Measurements from ENCODE around the gene MRPS18A. TPM values are rescaled to one million over a fixed set of nuclear protein-coding genes. Genes with fewer than 3 reads are reported as not detected.

MRPS18A gene
- total RNA-seq, 1 donor from 2014 or later, result 34.5 TPM

DNA sequence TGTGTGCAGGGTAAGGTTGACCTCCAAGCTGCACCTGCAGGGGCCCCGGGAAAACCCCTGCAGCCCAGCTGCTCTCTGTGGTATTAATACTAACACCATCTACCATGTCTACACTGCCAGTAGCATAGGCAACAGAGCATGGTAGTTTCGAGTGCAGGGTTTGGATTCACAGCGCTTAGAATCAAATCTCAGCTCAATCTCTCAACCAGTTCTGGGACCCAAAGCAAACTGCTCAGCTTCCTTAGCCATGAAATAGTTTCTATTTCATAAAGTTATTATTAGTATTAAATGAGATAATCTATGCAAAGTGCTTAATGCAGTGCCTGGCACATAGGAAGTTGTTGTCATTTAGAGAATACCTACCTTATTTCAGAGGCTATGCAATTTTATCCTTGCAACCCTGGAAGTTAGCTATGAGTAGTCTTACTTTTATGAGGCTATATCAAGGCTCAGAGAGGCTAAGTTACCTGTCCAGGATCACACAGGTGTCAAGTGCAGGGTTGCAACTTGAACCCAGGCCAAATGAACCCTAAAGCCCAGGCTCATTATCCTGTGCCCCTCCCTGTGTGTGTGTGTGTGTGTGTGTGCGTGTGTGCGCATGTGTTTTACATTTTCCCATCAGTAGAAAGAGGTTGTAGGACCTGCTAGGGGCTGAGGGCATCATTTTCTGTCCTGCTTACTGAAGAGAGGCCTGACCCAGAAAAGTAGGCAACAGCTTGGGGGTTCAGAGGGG lies 27.6 kb upstream of the MRPS18A start:
- TF ChIP-seq, protein P1, sequence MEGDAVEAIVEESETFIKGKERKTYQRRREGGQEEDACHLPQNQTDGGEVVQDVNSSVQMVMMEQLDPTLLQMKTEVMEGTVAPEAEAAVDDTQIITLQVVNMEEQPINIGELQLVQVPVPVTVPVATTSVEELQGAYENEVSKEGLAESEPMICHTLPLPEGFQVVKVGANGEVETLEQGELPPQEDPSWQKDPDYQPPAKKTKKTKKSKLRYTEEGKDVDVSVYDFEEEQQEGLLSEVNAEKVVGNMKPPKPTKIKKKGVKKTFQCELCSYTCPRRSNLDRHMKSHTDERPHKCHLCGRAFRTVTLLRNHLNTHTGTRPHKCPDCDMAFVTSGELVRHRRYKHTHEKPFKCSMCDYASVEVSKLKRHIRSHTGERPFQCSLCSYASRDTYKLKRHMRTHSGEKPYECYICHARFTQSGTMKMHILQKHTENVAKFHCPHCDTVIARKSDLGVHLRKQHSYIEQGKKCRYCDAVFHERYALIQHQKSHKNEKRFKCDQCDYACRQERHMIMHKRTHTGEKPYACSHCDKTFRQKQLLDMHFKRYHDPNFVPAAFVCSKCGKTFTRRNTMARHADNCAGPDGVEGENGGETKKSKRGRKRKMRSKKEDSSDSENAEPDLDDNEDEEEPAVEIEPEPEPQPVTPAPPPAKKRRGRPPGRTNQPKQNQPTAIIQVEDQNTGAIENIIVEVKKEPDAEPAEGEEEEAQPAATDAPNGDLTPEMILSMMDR (IDR thresholded peaks at IDR 0.05), result no peak
- TF ChIP-seq EZH2 (IDR thresholded peaks at IDR 0.05), result no peak
- no peak for TF ChIP-seq EZH2phosphoT487 (IDR thresholded peaks at IDR 0.05)

DNA sequence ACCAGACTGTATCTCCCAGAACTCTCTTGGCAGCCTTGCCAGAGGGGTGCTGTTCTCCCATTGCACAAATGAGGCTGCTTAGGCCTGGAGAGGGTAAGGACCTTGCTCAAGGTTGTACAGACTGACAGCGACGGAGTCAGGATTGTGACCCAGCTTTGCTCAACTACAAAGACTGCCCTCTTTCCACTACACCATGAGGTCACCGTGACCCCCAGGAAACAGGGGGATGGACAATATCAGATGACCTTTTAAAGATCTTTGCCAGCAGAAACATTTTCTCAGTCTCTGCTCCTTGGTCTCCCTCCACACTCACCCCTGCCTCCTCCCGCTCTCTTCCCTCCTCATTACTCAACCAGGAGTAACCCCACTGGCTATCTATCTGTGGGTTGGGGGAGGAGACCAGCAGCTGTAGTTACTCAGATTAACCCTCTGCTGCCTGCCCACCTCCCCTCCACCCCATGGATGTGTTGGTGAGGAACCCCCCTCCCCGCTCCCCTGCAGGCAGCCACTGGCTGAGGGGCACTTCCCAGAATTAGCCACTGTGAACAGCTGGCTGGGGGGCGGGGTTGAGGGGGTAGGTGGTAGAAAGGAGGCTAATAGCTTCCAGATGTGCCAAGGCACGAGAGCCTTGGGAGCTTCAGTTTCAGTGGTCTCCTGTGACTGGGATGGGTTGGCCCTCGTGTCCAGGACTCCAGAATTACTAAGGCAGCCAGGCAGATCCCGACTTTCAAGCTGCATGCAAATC lies 26.9 kb upstream of the MRPS18A start:
- no peaks in the 10 kb centered on the region for H4K20me1 ChIP-seq (ENCODE audit: low read depth)
- no peaks in the 10 kb centered on the region for H3K27me3 ChIP-seq
- no peak overlapping the region for H3K27ac ChIP-seq
- H3K4me2 ChIP-seq, result peak overlapping the region; percentile 6
- peaks cover 12% of the 10 kb centered on the region for H3K4me1 ChIP-seq
- Mint-ChIP-seq H3K4me3 (no peak overlapping the region), H3K27ac (peak overlapping the region; percentile 54), H3K27me3 (ENCODE audit: insufficient read depth, low read depth) (peaks cover 19% of the 10 kb centered on the region), H3K36me3 (no peaks in the 10 kb centered on the region), H3K9me3 (no peaks in the 10 kb centered on the region), H3K4me1 (peaks cover 31% of the 10 kb centered on the region)
- no peak overlapping the region for H3K9ac ChIP-seq
- H3F3A ChIP-seq (ENCODE audit: low read depth), result no peaks in the 10 kb centered on the region
- no peaks in the 10 kb centered on the region for H3K36me3 ChIP-seq
- H3K4me3 ChIP-seq, result no peak overlapping the region
- H3K79me2 ChIP-seq (ENCODE audit: low read depth), result no peaks in the 10 kb centered on the region
- H3K9me3 ChIP-seq (ENCODE audit: low read depth), result no peaks in the 10 kb centered on the region
- DNase-seq (ENCODE audit: low spot score), result peak; percentile 32
- TF ChIP-seq EZH2 (IDR thresholded peaks at IDR 0.05) (no peak), EZH2phosphoT487 (IDR thresholded peaks at IDR 0.05) (no peak)
- TF ChIP-seq, protein P1 (IDR thresholded peaks at IDR 0.05), result no peak
- no peak overlapping the region for H2AFZ ChIP-seq (replicated peaks)

More for the DNA sequence above, 27.6 kb upstream of the MRPS18A start:
- no peak for DNase-seq (ENCODE audit: low spot score)
- Mint-ChIP-seq H3K27ac (no peak overlapping the region), H3K9me3 (no peaks in the 10 kb centered on the region), H3K36me3 (no peaks in the 10 kb centered on the region), H3K4me1 (peaks cover 26% of the 10 kb centered on the region), H3K4me3 (no peak overlapping the region), H3K27me3 (ENCODE audit: insufficient read depth, low read depth) (peaks cover 13% of the 10 kb centered on the region)
- H3K4me3 ChIP-seq, result no peak overlapping the region
- peak overlapping the region; percentile 6 for H3K4me2 ChIP-seq
- H4K20me1 ChIP-seq (ENCODE audit: low read depth), result no peaks in the 10 kb centered on the region
- no peaks in the 10 kb centered on the region for H3F3A ChIP-seq (ENCODE audit: low read depth)
- H3K27me3 ChIP-seq, result no peaks in the 10 kb centered on the region
- H3K79me2 ChIP-seq (ENCODE audit: low read depth), result no peaks in the 10 kb centered on the region
- H3K9ac ChIP-seq, result no peak overlapping the region
- no peaks in the 10 kb centered on the region for H3K9me3 ChIP-seq (ENCODE audit: low read depth)
- no peaks in the 10 kb centered on the region for H3K36me3 ChIP-seq
- H3K4me1 ChIP-seq, result peaks cover 10% of the 10 kb centered on the region
- no peak overlapping the region for H3K27ac ChIP-seq
- no peak overlapping the region for H2AFZ ChIP-seq (replicated peaks)

DNA sequence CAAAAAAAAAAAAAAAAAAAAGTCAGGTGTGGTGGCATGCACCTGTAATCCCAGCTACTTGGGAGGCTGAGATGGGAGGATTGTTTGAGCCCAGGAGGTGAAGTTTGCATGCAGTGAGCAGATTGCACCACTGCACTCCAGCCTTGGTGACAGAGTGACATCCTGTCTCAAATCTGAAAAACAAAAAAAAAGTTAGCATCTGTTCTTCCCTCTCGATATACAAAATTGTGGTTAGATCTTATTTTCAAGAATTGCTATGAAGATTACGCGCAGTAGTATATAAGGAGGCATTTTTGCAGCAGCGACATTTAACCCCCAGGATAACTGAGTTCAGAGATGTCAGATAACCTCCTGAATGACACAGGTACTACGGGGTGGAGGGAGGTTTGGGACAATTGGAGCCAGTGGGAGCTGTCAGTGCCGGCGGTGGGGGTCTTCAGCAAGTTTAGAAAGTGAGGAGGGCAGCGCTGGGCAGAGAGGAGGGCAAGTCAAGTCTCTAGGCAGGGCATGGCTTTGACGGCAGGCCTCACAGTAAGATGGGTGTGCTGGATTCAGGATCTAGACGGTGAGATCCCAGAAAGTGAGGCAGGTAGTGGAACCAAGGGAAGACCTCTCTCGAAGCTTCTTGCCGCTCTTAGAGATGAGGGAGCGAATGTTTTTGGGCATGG lies 26.2 kb upstream of the MRPS18A start:
- H3K27me3 ChIP-seq, result no peaks in the 10 kb centered on the region
- H4K20me1 ChIP-seq (ENCODE audit: low read depth), result no peaks in the 10 kb centered on the region
- peaks cover 12% of the 10 kb centered on the region for H3K4me1 ChIP-seq
- no peaks in the 10 kb centered on the region for H3K36me3 ChIP-seq
- no peaks in the 10 kb centered on the region for H3F3A ChIP-seq (ENCODE audit: low read depth)
- H3K27ac Mint-ChIP-seq, result peak overlapping the region; percentile 54
- no peak overlapping the region for H3K9ac ChIP-seq
- H2AFZ ChIP-seq (replicated peaks), result no peak overlapping the region
- peaks cover 37% of the 10 kb centered on the region for H3K4me1 Mint-ChIP-seq
- peaks cover 23% of the 10 kb centered on the region for H3K27me3 Mint-ChIP-seq (ENCODE audit: insufficient read depth, low read depth)
- no peak for DNase-seq (ENCODE audit: low spot score)
- peak overlapping the region; percentile 44 for H3K4me3 Mint-ChIP-seq
- no peak overlapping the region for H3K4me2 ChIP-seq
- H3K36me3 Mint-ChIP-seq, result no peaks in the 10 kb centered on the region
- H3K9me3 Mint-ChIP-seq, result no peaks in the 10 kb centered on the region
- H3K4me3 ChIP-seq, result no peak overlapping the region
- TF ChIP-seq EZH2phosphoT487 (IDR thresholded peaks at IDR 0.05) (no peak), EZH2 (IDR thresholded peaks at IDR 0.05) (no peak)
- TF ChIP-seq, protein P1 (IDR thresholded peaks at IDR 0.05), result no peak
- no peaks in the 10 kb centered on the region for H3K9me3 ChIP-seq (ENCODE audit: low read depth)
- no peak overlapping the region for H3K27ac ChIP-seq
- no peaks in the 10 kb centered on the region for H3K79me2 ChIP-seq (ENCODE audit: low read depth)
